OCI-LY3 (cell line): Measurements from ENCODE around the gene FXYD4.

Experiments used
- H2AFZ ChIP-seq: fragments of 200-600, 300-600 bp; shearing (Covaris generic); 2 replicates; pipeline ENCODE4 v1.6.0; 2014; ENCODE audit warnings: antibody characterized with exemption, low read depth, low read length
- H3K27ac ChIP-seq: fragments of 200-600, 300-600 bp; sonication (generic); 2 replicates; pipeline ENCODE4 v1.5.1; 2014; ENCODE audit warnings: mild to moderate bottlenecking, low read length, moderate library complexity, mixed read lengths
- H3K27me3 ChIP-seq: fragments of 200-600, 300-600 bp; sonication (generic); 2 replicates; pipeline ENCODE4 v1.6.1; 2014; ENCODE audit warnings: low read depth, low read length, mixed read lengths
- H3K36me3 ChIP-seq: fragments of 200-600, 300-600 bp; sonication (generic); replicated peaks from 2 replicates; pipeline ENCODE3; 2014; ENCODE audit warnings: low read depth, low read length, mixed read lengths
- H3K4me1 ChIP-seq: fragments of 300-600, 200-600 bp; sonication (generic); 2 replicates; pipeline ENCODE4 v1.6.1; 2014; ENCODE audit warnings: low read length, mixed read lengths
- H3K4me2 ChIP-seq: fragments of 200-600, 300-600 bp; sonication (generic); 2 replicates; pipeline ENCODE4 v1.6.1; 2014; ENCODE audit warnings: low read length, mixed read lengths
- H3K4me3 ChIP-seq: fragments of 300-600, 200-600 bp; sonication (generic); 2 replicates; pipeline ENCODE4 v1.5.1; 2014; ENCODE audit warnings: antibody characterized with exemption, mild to moderate bottlenecking, low read length, moderate library complexity
- H3K79me2 ChIP-seq: fragments of 300-600, 200-600 bp; shearing (Covaris generic); 2 replicates; pipeline ENCODE4 v1.6.1; 2014; ENCODE audit warnings: mild to moderate bottlenecking, low read length, mixed read lengths
- H3K9ac ChIP-seq: fragments of 300-600, 200-600 bp; shearing (Covaris generic); 2 replicates; pipeline ENCODE4 v1.6.0; 2014; ENCODE audit warnings: mild to moderate bottlenecking, low read length, moderate library complexity
- H3K9me3 ChIP-seq: fragments of 200-600, 300-600 bp; shearing (Covaris generic); 2 replicates; pipeline ENCODE4 v1.6.1; 2014; ENCODE audit warnings: low read length, mixed read lengths; ENCODE audit not compliant: insufficient read depth
- H4K20me1 ChIP-seq: fragments of 200-600, 300-600 bp; sonication (generic); 2 replicates; pipeline ENCODE4 v1.6.1; 2016; ENCODE audit warnings: low read length, mixed read lengths; ENCODE audit not compliant: insufficient read depth
- EZH2phosphoT487 ChIP-seq: fragments of 200-600 bp; shearing (Covaris generic); IDR thresholded peaks from 2 replicates; pipeline ENCODE4 v1.6.1; 2018; ENCODE audit warnings: antibody characterized with exemption, mixed run types, low read depth
- TF ChIP-seq, protein P1 (sequence below): fragments of 200-600, 300-600 bp; sonication (generic); IDR thresholded peaks from 2 replicates; pipeline ENCODE4 v1.5.1; 2014; ENCODE audit warnings: antibody characterized with exemption, low read length, low read depth

The FXYD4 gene

GRCh38 chr10:43373461-43373860 is 2.0 kb downstream of the FXYD4 start:
- H3K9ac ChIP-seq = no peak overlapping the region
- no peaks in the 10 kb centered on the region for H3K79me2 ChIP-seq
- no peak overlapping the region for H2AFZ ChIP-seq
- TF ChIP-seq EZH2phosphoT487 = no peak
- TF ChIP-seq, protein P1, sequence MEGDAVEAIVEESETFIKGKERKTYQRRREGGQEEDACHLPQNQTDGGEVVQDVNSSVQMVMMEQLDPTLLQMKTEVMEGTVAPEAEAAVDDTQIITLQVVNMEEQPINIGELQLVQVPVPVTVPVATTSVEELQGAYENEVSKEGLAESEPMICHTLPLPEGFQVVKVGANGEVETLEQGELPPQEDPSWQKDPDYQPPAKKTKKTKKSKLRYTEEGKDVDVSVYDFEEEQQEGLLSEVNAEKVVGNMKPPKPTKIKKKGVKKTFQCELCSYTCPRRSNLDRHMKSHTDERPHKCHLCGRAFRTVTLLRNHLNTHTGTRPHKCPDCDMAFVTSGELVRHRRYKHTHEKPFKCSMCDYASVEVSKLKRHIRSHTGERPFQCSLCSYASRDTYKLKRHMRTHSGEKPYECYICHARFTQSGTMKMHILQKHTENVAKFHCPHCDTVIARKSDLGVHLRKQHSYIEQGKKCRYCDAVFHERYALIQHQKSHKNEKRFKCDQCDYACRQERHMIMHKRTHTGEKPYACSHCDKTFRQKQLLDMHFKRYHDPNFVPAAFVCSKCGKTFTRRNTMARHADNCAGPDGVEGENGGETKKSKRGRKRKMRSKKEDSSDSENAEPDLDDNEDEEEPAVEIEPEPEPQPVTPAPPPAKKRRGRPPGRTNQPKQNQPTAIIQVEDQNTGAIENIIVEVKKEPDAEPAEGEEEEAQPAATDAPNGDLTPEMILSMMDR = no peak
- no peaks in the 10 kb centered on the region for H3K4me1 ChIP-seq
- H3K9me3 ChIP-seq = no peaks in the 10 kb centered on the region
- no peak overlapping the region for H3K27ac ChIP-seq
- H4K20me1 ChIP-seq = no peaks in the 10 kb centered on the region
- no peak overlapping the region for H3K4me2 ChIP-seq
- H3K36me3 ChIP-seq = no peaks in the 10 kb centered on the region
- no peaks in the 10 kb centered on the region for H3K27me3 ChIP-seq
- no peak overlapping the region for H3K4me3 ChIP-seq

DNA sequence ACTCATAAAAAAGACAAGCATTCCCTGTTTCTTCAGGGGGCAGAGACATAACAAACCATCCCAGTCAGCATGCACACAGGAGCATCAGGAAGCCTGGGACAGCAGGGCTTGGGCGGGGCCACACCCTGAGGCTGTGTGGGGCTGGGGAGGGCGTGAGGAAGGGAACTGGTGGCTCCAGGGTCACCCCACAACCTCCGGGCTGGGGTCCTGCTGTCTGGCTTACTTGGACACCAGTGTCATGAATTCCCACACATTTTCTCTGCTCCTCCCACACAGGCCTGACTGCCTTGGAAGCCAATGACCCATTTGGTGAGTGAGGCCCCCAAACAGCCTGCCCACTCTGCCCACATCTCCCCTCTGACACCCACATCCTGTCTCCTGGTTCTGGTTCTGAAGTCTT is 2.8 kb downstream of the FXYD4 start:
- Histone ChIP-seq H3K4me3 (no peak overlapping the region), H3K79me2 (no peaks in the 10 kb centered on the region), H3K9ac (no peak overlapping the region), H3K36me3 (no peaks in the 10 kb centered on the region), H3K27me3 (no peaks in the 10 kb centered on the region), H3K27ac (no peak overlapping the region), H4K20me1 (no peaks in the 10 kb centered on the region), H2AFZ (no peak overlapping the region), H3K4me2 (no peak overlapping the region), H3K4me1 (no peaks in the 10 kb centered on the region), H3K9me3 (no peaks in the 10 kb centered on the region)
- TF ChIP-seq, protein P1 = no peak
- TF ChIP-seq EZH2phosphoT487 = no peak

DNA sequence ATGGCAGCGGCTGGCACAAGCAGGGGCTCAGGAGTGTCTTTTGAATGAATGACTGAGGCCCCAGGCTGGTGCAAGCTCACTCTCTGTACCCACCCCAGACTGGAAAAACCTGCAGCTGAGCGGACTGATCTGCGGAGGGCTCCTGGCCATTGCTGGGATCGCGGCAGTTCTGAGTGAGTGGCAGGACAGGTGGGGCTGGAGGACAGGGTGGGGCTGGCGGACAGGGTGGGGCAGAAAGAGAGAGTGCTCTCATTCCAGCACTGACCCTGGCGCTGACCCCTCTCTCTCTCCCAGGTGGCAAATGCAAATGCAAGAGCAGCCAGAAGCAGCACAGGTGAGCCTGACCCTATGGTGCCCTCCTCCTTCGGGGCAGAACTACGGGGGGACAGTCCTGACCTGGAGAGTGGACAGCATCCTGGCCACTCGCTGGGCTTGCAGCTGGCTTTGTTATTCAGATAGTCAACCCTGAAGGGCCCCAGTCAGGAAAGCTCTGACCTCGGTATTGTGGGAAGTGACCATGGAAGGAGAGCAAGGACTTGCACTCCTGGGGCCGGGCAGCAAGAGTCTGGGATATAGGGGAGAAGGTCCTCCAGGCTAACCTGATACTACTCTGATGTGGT is 4.1 kb downstream of the FXYD4 start:
- H3K27me3 ChIP-seq = no peaks in the 10 kb centered on the region
- no peaks in the 10 kb centered on the region for H3K36me3 ChIP-seq
- TF ChIP-seq EZH2phosphoT487 = no peak
- TF ChIP-seq, protein P1 = no peak
- H3K4me3 ChIP-seq = no peak overlapping the region
- H2AFZ ChIP-seq = no peak overlapping the region
- no peaks in the 10 kb centered on the region for H3K4me1 ChIP-seq
- H3K79me2 ChIP-seq = no peaks in the 10 kb centered on the region
- no peaks in the 10 kb centered on the region for H4K20me1 ChIP-seq
- no peak overlapping the region for H3K9ac ChIP-seq
- H3K9me3 ChIP-seq = no peaks in the 10 kb centered on the region
- no peak overlapping the region for H3K4me2 ChIP-seq
- no peak overlapping the region for H3K27ac ChIP-seq

DNA sequence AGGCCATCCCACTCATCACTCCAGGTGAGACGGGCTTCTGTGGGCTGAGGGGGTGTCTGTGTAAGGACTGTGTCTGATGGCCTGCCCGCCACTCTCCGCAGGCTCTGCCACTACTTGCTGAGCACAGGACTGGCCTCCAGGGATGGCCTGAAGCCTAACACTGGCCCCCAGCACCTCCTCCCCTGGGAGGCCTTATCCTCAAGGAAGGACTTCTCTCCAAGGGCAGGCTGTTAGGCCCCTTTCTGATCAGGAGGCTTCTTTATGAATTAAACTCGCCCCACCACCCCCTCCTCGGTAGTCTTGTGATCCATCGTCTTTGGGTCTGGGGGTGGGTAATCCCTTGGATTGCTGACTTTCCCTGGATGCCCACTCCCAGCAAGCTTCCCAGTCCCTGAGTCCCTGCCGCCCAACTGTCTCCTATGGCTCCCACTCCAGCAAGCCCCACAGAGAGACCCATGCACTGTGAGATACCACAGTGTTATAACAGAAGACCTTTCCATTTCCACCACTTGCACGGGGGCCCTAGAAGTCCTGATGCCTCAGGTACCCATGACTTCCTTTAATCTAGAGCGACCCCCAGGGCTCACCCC is 4.7 kb downstream of the FXYD4 start:
- no peak overlapping the region for H3K4me3 ChIP-seq

More for the DNA sequence above, 4.7 kb downstream of the FXYD4 start:
- Histone ChIP-seq H3K9me3 (no peaks in the 10 kb centered on the region), H3K4me2 (no peak overlapping the region), H2AFZ (no peak overlapping the region), H3K27ac (no peak overlapping the region), H3K27me3 (no peaks in the 10 kb centered on the region), H3K4me1 (no peaks in the 10 kb centered on the region), H3K36me3 (no peaks in the 10 kb centered on the region), H3K79me2 (no peaks in the 10 kb centered on the region), H3K9ac (no peak overlapping the region), H4K20me1 (no peaks in the 10 kb centered on the region)
- TF ChIP-seq, protein P1 = no peak
- no peak for TF ChIP-seq EZH2phosphoT487
